HG03196 (cell line): ENCODE measurements around the gene SLC25A41.
A peak's percentile ranks its signal among the peaks of the same experiment; 100 is the strongest.
"Not testable (repeated sequence)": the region's sequence is repeated elsewhere in the genome, so short reads cannot be mapped to it uniquely, and the experiment has no call there.

Experiments
- ATAC-seq: cut with Tn5 transposase; IDR thresholded peaks from one replicate; pipeline ENCODE4 v1.9.1; 2021; ENCODE audit not compliant: unreplicated experiment

Gene SLC25A41

DNA sequence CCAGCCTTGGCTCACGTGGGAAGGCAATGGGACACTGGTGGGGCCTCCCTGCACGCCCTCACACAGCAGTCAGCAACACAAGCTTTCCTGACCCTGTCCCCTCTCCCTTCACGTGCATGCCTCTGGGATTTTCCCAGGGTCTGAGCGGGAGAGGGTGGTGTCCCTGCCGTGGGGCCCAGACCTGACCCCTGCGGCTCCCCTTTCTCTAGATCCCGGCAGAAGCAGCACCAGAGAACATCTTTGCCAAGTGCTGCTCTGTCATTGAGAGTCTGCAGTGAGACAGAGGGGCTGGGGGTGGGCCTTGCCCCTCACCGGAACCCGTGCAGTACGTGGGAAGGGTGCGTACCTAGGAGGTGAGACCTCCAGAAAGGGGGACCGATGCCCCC lies 21.5 kb downstream of the SLC25A41 start:
- ATAC-seq, result no peak

- no peak for ATAC-seq
Observed at GRCh38 chr19:6409346-6409745, 24.2 kb downstream of the SLC25A41 start.

GRCh38 chr19:6406401-6406800 lies 27.2 kb downstream of the SLC25A41 start:
- no peak for ATAC-seq

- no peak for ATAC-seq
Observed at GRCh38 chr19:6402837-6403608, 30.5 kb downstream of the SLC25A41 start.

DNA sequence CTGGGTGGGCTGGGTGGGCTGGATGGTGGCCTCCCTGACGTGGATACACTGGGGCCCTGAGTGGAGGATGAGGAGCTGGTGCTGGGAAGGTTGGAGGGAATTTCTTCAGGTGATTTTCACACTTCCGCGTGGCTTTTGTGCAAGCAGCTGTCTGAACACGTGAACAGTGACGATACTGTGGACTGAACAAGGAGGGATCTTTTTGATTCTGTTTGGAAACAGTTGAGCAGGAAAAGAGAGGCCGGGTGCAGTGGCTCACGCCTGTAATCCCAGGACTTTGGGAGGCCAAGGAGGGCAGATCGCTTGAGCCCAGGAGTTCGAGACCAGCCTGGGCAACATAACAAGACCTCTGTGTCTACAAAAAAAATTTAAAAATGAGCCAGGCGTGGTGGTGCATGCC lies 31.5 kb downstream of the SLC25A41 start:
- ATAC-seq, result no peak

GRCh38 chr19:6400062-6400944 lies 33.3 kb downstream of the SLC25A41 start:
- not testable (repeated sequence) for ATAC-seq

GRCh38 chr19:6396305-6396704 lies 37.3 kb downstream of the SLC25A41 start:
- no peak for ATAC-seq

GRCh38 chr19:6394831-6395230 lies 38.7 kb downstream of the SLC25A41 start:
- no peak for ATAC-seq

DNA sequence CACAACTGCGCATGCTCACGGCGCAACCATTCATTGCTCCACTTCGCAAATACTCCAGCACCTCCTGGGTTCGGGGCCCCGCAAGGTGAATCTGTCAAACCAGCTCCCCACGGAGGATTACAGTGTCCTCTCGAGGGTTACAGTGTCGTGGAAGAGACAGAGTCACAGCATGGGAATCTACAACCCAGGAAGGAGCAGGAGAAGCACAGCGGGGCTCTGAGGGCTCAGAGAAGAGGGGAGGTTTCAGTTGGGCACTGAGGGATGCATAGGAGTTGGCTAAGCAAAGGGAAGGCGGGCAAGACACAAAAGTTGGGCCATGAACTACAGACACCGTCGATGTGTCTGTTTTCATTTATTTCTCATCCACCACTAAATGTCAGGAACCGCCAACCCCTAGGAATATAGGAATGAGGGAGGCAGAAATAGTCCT lies 39.6 kb downstream of the SLC25A41 start:
- ATAC-seq, result peak; percentile 22

- ATAC-seq, result peak; percentile 76
Observed at GRCh38 chr19:6393074-6393982, 40.2 kb downstream of the SLC25A41 start, which contains the start of gene GTF2F1. TSS of gene GTF2F1 (minus strand) at chr19:6393164. CDS start at chr19:6392995, 169 bp downstream.

DNA sequence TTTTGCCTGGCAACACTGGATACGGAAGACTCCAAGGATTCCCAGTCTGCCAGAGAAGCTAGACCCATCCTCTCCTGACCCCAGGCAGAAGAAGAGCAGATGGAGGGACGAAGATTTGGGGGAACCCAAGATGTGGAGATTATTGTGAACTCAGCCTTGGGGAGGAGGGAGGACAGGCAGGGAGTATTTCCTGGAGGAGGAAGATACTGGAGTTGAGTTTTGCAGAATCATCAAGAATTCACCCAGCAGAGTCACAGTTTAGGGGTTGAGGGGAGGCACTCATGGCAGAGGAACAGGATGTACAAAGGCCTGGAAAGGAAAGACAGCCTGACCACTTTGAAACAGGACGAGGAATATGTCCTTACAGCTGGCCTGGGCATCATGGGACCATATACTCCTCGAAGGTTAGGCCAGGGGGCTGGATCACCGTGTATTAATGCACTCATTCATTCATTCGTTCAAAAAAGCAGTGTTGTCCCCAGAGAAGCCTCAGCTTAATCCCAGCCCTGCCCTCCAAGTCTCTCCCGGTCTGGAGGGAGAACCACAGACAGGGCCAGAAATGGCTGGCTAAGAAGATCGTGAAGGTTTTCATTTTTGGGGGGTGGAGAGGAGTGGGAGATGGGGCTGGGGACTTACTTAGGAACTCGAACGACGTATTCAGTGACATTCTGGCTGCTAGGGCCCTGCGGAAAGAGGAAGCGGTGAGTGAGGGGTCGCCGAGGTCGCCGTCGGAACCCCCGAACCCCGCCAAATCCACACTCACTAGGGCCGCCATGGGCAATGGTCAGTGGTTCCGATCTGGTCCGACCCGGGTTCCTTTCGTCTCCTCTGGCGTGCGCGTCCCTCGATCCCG lies 41.1 kb downstream of the SLC25A41 start:
- ATAC-seq, result no peak

- ATAC-seq, result no peak
Observed at GRCh38 chr19:6387372-6387771, 46.2 kb downstream of the SLC25A41 start.

DNA sequence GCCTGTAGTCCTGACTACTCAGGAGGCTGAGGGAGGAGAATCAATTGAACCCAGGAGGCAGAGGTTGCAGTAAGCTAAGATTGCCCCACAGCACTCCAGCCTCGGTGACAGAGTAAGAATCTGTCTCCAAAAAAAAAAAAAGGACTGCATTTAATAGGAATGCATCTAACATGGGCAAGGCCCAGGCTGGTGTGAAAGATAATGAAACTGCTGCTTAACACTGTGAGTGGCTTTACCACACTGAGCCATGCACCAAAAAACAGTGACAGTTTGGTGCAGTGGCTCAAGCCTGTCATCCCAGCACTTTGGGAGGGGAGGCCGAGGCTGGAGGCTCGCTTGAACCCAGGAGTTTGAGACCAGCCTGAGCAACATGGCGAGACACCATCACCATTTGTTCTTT lies 49.2 kb downstream of the SLC25A41 start:
- ATAC-seq, result no peak

DNA sequence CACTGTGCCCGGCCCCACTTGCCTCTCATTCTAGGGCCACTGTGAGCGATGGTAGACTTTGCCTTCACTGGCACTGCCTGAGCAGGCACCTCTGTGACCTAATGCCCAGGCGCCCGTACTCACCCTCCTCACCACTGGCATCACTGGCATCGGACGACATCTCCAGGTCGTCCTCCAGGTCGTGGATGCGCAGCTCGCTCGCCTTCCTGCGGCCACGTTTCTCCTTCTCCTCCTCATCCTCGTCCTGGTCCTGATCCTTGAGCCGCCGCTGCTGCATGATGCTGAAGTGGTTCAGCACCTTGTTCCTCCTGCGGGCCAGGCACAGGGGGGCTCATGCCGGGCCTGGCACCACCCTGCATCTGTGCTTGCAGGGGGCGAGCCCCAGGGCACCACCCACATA lies 50.4 kb downstream of the SLC25A41 start:
- no peak for ATAC-seq

GRCh38 chr19:6381030-6381750 lies 52.4 kb downstream of the SLC25A41 start:
- ATAC-seq, result no peak

DNA sequence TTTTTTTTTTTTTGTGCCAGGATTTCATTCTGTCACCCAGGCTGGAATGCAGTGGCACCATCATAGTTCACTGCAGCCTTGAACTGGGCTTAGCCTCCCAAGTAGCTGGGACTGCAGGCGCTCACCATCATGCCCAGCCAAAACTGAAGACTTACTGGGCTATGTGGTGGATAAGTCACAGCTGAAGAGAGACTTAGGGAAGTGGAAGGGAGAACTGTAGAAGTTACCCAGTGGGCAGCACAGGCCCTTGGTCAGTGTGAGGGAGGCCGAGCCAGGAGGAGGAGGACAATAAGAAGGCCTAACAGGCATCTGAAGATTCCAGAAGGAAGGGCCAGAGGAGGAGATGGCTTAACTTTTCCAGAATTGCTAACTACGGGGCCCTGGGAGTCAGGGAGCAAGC lies 53.8 kb downstream of the SLC25A41 start:
- ATAC-seq, result no peak

GRCh38 chr19:6378486-6378885 lies 55.1 kb downstream of the SLC25A41 start:
- no peak for ATAC-seq

DNA sequence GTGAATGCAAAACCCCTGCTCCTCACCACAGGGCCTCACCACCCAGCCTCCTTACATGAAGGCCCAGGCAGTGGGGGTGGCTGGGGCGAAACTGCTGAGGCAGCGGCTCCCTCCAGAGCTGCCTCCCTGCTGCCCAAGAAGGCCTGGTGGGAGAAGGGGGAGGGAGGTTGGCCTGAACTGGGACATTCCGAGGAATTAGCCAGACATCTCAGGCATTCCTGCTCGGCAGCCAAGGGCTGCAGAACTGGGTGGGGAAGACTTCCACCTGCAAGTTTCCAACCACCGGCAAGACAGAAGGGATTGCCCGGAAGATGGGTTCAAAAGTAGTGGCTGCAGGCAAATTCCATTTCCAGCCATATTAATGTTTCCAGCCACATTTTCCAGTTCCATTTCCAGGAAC lies 55.5 kb downstream of the SLC25A41 start:
- ATAC-seq, result no peak

GRCh38 chr19:6376512-6377190 lies 56.9 kb downstream of the SLC25A41 start:
- no peak for ATAC-seq
